Left ventricle myocardium superior (tissue), 1 donor: ENCODE measurements around the gene WDR90. TPM values are rescaled to one million over a fixed set of nuclear protein-coding genes. Genes with fewer than 3 reads are reported as not detected.

Source experiments
- ATAC-seq: fragments of 200-7000 bp; cut with Tn5 transposase; one replicate; pipeline ENCODE4 v1.9.1; 2020; ENCODE audit warnings: mild to moderate bottlenecking, moderate library complexity
- DNase-seq: peaks from one replicate; pipeline ENCODE4 v3.0.0-alpha.2; 2020
- intact Hi-C: fragments of 100-400 bp; cut with micrococcal nuclease; formaldehyde crosslinking; loops from one replicate; pipeline ENCODE4 v1.11.0; 2022
- total RNA-seq: library from RNA; stranded (reverse); fragmentation: NEBNext Ultra II Directional; extraction: Animal tissue kit (Norgen Biotek cat#: 25700); gene quantifications from one replicate; pipeline ENCODE4 v1.2.1, GENCODE V29; 2021
- donor health status: DM: no; HTN: yes; CAD: no; lungs with severe emphysema.

The WDR90 gene
- total RNA-seq, 1 donor from 2014 or later = 10.9 TPM

DNA sequence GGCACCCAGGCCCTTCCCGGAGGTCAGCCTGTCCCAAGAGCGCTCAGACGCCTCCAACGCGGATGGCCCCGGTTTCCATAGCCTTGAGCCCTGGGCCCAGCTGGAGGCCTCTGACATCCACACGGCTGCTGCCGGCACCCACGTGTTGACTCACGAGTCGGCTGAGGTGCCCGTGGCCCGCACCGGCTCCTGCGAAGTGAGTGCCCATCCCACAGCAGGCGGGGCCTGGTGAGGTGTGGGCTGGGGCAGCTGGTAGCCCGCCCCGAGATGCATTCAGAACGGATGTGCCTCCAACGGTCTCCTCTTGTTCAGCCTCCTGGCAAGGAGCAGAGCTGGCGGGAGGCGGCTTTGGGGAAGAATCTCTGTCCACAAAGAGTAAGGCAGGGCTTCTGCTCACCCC, 2.7 kb downstream of the WDR90 start:
- DNase-seq = no peak
- intact Hi-C loops = no loop called here

DNA sequence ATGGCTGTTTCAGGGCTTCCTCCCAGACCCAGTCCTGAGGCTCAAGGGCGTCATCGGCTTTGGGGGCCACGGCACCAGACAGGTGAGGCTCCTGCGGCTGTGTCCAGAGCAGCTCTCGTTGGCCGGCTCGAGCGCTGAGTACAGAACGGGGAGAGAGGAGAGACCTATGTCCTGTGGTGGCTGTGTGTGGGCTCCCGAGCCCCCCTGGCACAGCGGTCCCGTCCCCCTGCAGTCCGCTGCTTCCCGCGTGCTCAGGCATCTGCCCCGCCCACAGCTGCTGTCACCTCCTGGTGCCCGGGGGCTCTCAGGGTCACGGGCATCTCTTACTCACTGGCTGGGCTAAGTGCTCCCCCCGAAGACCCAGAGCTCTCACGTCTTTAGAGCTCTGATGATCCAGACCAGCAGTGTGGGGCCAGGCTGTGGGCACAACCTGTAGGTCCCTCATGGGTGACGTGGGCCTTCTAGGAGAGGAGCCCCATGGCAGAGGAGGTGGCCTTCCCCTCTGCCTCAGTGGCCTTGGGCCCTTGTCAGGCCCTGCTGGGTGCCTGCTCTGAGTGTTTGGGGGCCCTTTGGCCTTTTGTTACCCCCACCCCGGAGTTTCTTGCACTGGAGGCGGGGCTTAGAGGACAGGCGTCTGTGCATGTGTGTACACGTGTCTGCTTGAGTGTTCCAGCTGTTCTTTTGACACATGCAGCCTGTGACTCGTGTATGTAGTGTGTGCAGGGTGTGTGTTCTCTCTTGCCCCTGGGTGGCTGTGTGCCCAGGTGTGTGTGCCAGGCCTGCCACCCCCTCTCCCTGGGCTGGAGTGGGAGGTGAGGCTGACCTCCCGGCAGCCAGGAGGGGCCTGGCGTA, 3.5 kb downstream of the WDR90 start:
- intact Hi-C loops = no loop called here
- DNase-seq (no peak), ATAC-seq (no peak)

More for the DNA sequence above, 2.7 kb downstream of the WDR90 start:
- ATAC-seq = no peak

DNA sequence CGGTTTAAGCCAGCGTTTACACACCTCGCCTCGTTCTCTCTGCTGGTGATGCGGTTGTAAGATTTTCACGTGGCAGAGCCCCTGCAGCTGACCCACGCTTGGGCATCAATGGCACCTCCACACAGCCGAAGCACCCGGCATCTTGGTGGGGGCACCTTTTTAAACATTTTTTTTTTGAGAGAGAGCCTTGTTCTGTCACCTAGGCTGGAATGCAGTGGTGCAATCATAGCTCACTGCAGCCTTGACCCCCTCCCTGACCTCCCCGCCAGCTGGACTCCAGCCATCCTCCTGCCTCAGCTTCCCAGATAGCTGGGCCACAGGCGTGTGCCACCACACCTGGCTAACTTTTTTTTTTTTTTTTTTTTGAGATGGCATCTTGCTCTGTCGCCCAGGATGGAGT, 4.9 kb downstream of the WDR90 start:
- no peak for ATAC-seq
- no peak for DNase-seq
- intact Hi-C loops = no loop called here

GRCh38 chr16:657487-657886, 8.3 kb downstream of the WDR90 start:
- intact Hi-C loops = no loop called here
- no peak for DNase-seq
- ATAC-seq = no peak

GRCh38 chr16:658679-659571, 9.8 kb downstream of the WDR90 start:
- ATAC-seq = no peak
- DNase-seq = no peak
- intact Hi-C loops = no loop called here

- DNase-seq (no peak), ATAC-seq (no peak)
- intact Hi-C loops = no loop called here
Measured at GRCh38 chr16:659618-660017, 10.5 kb downstream of the WDR90 start.

- DNase-seq (no peak), ATAC-seq (no peak)
- intact Hi-C loops = no loop called here
Measured at GRCh38 chr16:660132-660458, 10.9 kb downstream of the WDR90 start.

DNA sequence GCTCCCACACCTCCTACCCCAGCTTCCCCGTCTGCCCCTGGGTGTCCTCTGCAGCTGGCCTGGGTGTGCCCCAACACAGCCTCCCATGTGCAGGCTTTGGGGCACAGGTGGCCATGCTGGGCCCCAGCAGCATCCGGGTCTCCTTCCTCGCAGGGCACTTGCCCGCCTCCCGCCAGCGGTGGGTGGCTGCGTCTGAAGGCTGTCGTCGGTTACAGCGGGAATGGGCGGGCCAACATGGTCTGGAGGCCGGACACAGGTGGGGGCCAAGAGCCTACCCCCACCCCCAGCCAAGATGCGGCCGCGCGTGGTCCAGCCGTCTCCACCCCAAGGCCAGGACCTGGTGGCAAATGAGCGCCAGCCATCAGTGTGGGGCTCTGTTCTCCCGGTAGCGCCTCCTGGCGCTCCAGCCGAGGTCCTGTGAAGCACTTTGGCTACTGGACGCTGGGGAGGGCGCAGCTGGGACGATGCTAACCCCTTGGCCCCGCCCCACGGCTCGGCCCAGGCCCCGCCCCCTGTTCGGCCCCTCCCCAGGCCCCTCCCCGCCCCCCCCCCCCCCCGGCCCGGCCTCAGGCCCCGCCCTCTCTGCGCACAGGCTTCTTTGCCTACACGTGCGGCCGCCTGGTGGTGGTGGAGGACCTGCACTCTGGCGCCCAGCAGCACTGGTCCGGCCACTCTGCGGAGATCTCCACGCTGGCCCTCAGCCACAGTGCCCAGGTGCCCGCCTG, 11.5 kb downstream of the WDR90 start:
- peak; percentile 93 for DNase-seq
- intact Hi-C loops = no loop called here

GRCh38 chr16:661184-661821, 12.1 kb downstream of the WDR90 start:
- intact Hi-C loops = no loop called here
- peak; percentile 2 for ATAC-seq
- DNase-seq = peak; percentile 53

More for the DNA sequence above, 11.5 kb downstream of the WDR90 start:
- peak; percentile 87 for ATAC-seq

- intact Hi-C loops = no loop called here
- ATAC-seq = no peak
- DNase-seq = no peak
Measured at GRCh38 chr16:662095-662494, 12.9 kb downstream of the WDR90 start.

- DNase-seq (no peak), ATAC-seq (no peak)
- intact Hi-C loops = no loop called here
Measured at GRCh38 chr16:662597-662996, 13.4 kb downstream of the WDR90 start.

DNA sequence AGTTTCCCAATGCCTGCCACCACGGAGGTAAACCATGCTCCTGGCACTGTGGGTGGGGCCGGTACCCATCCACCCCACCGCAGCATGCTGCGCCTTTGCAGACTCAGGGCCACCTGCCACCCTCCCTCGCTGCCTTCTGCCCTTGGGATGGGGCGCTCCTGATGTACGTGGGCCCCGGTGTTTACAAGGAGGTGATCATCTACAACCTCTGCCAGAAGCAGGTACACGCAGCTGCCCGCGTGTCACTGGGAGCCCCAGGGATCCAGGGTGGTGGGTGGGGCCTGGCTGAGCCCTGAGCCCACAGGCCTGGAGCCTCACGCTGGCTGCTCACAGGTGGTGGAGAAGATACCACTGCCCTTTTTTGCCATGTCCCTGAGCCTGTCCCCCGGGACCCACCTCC, 17.4 kb downstream of the WDR90 start:
- DNase-seq (no peak), ATAC-seq (no peak)
- intact Hi-C loops = no loop called here

DNA sequence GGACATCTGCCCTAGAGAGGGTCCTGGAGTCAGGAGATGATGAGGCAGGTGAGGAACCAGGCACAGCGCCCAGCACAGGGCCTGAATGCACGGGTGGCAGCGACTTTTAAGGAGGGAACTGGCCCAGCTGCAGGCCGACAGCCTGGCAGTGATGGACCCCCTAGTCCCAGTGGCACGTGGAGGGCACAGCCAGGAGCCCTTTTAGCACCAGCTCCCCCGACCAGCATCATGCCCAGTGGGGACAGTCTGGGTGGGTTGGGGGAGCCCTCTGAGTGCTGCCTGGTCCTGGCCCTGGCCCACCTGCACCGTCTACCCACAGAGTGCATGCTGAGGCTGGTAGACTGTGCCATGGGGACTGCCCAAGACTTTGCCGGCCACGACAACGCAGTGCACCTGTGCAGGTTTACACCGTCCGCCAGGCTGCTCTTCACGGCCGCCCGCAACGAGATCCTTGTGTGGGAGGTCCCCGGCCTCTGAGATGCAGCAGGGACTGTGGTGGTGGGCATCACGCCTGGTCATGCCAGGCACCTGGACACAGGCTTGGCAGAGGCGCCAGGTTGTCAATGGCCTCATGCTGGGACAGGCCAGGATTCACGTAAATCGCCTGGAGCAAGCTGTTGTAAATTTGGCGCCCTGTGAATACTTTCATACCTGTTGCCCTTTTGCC, 18.1 kb downstream of the WDR90 start:
- ATAC-seq (no peak), DNase-seq (no peak)
- intact Hi-C loops = no loop called here

- peak; percentile 92 for ATAC-seq
- DNase-seq = peak; percentile 97
- intact Hi-C loops = no loop called here
Measured at GRCh38 chr16:667780-668518, 18.8 kb downstream of the WDR90 start, which contains the start of gene RHOT2. TSS of gene RHOT2 (plus strand) at chr16:668132. CDS start at chr16:668200, 68 bp downstream.

DNA sequence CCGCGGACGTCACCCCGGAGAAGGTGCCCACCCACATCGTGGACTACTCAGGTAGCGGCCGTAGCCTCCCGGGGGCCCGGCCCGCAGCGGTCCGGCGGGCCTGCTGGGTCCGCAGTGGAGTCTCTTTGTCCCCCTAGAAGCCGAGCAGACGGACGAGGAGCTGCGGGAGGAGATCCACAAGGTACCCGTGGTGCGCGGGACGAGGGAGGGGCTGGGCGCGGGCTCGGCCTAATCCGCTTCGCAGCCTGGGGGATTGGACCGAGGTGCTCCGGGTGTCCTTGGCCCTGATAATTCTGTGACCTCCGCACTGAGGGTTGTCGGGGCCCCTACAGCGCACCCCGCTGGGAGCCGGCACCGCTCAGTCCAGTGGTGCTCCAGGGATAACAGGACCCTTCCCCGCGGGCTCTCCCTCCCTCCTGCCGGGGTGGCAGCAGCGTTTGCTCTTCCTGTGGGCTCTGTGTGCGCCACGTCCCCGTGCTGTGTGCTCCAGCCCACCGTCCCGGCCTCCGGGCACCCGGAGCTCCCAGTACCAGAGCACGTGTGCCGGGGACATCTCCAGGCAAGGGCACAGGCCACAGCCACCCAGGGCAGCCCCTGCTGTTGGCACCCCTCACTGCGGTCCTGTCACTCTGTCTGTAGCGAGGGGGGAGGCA, 19.5 kb downstream of the WDR90 start:
- intact Hi-C loops = no loop called here
- ATAC-seq (peak; percentile 3), DNase-seq (no peak)

DNA sequence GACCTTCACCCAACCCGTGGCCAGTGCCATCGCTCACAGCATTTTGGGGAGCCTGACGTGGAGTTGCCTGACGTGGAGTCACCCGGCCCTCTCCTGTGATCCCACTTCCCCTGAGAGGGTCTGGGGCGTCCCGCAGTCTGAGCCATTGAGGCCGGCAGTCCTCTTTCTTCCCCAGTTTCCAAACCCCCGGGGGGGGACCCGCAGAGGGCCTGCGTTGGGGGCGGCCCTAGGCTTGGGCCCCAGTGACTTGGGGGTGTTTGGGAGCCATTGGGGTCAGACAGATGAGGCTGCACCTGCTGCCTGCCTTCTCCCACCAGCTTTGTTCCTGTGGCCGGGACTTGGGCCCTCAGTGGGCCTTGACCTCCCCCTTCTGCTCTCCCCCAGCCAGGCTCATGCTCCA, 20.5 kb downstream of the WDR90 start:
- intact Hi-C loops = no loop called here
- ATAC-seq = no peak
- DNase-seq = no peak

GRCh38 chr16:670485-671352, 21.6 kb downstream of the WDR90 start:
- ATAC-seq (no peak), DNase-seq (no peak)
- intact Hi-C loops = no loop called here
